KMS-11 (cell line): ENCODE data around the gene NOTCH4.

Experiments used
- H2AFZ ChIP-seq: fragments of 200-600 bp; sonication (generic); 2 replicates; pipeline ENCODE4 v1.6.1; 2016; ENCODE audit warnings: antibody characterized with exemption, mixed run types, low read depth
- H3K27ac ChIP-seq: fragments of 200-600 bp; sonication (generic); 2 replicates; pipeline ENCODE4 v1.6.1; 2016; ENCODE audit warnings: mild to moderate bottlenecking, mixed run types
- H3K27me3 ChIP-seq: fragments of 200-600 bp; sonication (generic); 2 replicates; pipeline ENCODE4 v1.6.1; 2017; ENCODE audit warnings: mild to moderate bottlenecking, low read depth, mixed run types, moderate library complexity; ENCODE audit not compliant: insufficient read depth
- H3K36me3 ChIP-seq: fragments of 200-600 bp; sonication (generic); 2 replicates; pipeline ENCODE4 v1.6.1; 2017; ENCODE audit warnings: mild to moderate bottlenecking, mixed run types; ENCODE audit not compliant: insufficient read depth
- H3K4me1 ChIP-seq: fragments of 200-600 bp; sonication (generic); 2 replicates; pipeline ENCODE4 v1.6.1; 2016; ENCODE audit warnings: mild to moderate bottlenecking, low read depth, mixed run types; ENCODE audit not compliant: poor library complexity, severe bottlenecking
- H3K4me2 ChIP-seq: fragments of 200-600 bp; sonication (generic); 2 replicates; pipeline ENCODE4 v1.7.0; 2016; ENCODE audit warnings: mild to moderate bottlenecking, mixed run types
- H3K4me3 ChIP-seq: fragments of 200-600 bp; sonication (generic); IDR thresholded peaks from 2 replicates; pipeline ENCODE4 v1.6.1; 2017; ENCODE audit warnings: low read depth, low read length, mixed read lengths; ENCODE audit not compliant: insufficient read depth
- H3K79me2 ChIP-seq: fragments of 200-600 bp; sonication (generic); 2 replicates; pipeline ENCODE4 v1.6.1; 2016; ENCODE audit warnings: low read depth, mixed run types; ENCODE audit not compliant: insufficient read depth
- H3K9ac ChIP-seq: fragments of 200-600 bp; sonication (generic); 2 replicates; pipeline ENCODE4 v1.6.1; 2016; ENCODE audit warnings: mild to moderate bottlenecking, mixed run types
- H4K20me1 ChIP-seq: fragments of 200-600 bp; sonication (generic); 2 replicates; pipeline ENCODE4 v1.6.1; 2016; ENCODE audit warnings: mild to moderate bottlenecking, mixed run types; ENCODE audit not compliant: insufficient read depth
- CTCF ChIP-seq: fragments of 200-600 bp; sonication (generic); conservative IDR thresholded peaks from 2 replicates; pipeline ENCODE4 v1.6.1; 2017; ENCODE audit warnings: low read depth, mild to moderate bottlenecking, antibody characterized with exemption, low read length, moderate library complexity, mixed read lengths

The NOTCH4 gene

GRCh38 chr6:32167154-32167760, 56.6 kb downstream of the NOTCH4 start:
- no peak overlapping the region for H3K4me3 ChIP-seq
- H3K9ac ChIP-seq: no peak overlapping the region
- TF ChIP-seq CTCF: no peak
- no peaks in the 10 kb centered on the region for H3K79me2 ChIP-seq
- no peak overlapping the region for H3K4me2 ChIP-seq
- H3K4me1 ChIP-seq: no peaks in the 10 kb centered on the region
- H2AFZ ChIP-seq: no peak overlapping the region
- H3K36me3 ChIP-seq: no peaks in the 10 kb centered on the region
- H3K27ac ChIP-seq: no peak overlapping the region
- no peaks in the 10 kb centered on the region for H3K27me3 ChIP-seq
- no peaks in the 10 kb centered on the region for H4K20me1 ChIP-seq

GRCh38 chr6:32166411-32167061, 57.3 kb downstream of the NOTCH4 start:
- H3K27me3 ChIP-seq: no peaks in the 10 kb centered on the region
- no peak overlapping the region for H3K9ac ChIP-seq
- TF ChIP-seq CTCF: no peak
- no peak overlapping the region for H2AFZ ChIP-seq
- H3K79me2 ChIP-seq: no peaks in the 10 kb centered on the region
- no peak overlapping the region for H3K4me2 ChIP-seq
- H3K27ac ChIP-seq: no peak overlapping the region
- no peaks in the 10 kb centered on the region for H3K36me3 ChIP-seq
- no peaks in the 10 kb centered on the region for H3K4me1 ChIP-seq
- H3K4me3 ChIP-seq: no peak overlapping the region
- H4K20me1 ChIP-seq: no peaks in the 10 kb centered on the region

GRCh38 chr6:32164295-32164694, 59.6 kb downstream of the NOTCH4 start, which contains the start of gene EGFL8:
EGFL8 (plus strand) TSS chr6:32164595; CDS start chr6:32166166, 1,571 bp downstream.
- Histone ChIP-seq H2AFZ (no peak within 1 kb of the TSS), H3K36me3 (no peaks in the 10 kb centered on the region), H3K4me1 (no peaks in the 10 kb centered on the region), H3K9ac (no peak within 1 kb of the TSS), H3K79me2 (no peaks in the 10 kb centered on the region), H3K27ac (no peak within 1 kb of the TSS), H3K4me2 (no peak within 1 kb of the TSS), H3K27me3 (no peaks in the 10 kb centered on the region), H4K20me1 (no peaks in the 10 kb centered on the region), H3K4me3 (no peak within 1 kb of the TSS)
- TF ChIP-seq CTCF: no peak

GRCh38 chr6:32163559-32164258, 60.2 kb downstream of the NOTCH4 start:
- H3K79me2 ChIP-seq: no peaks in the 10 kb centered on the region
- H3K9ac ChIP-seq: no peak overlapping the region
- H4K20me1 ChIP-seq: no peaks in the 10 kb centered on the region
- no peak overlapping the region for H2AFZ ChIP-seq
- H3K36me3 ChIP-seq: no peaks in the 10 kb centered on the region
- H3K27ac ChIP-seq: no peak overlapping the region
- TF ChIP-seq CTCF: no peak
- H3K4me3 ChIP-seq: no peak overlapping the region
- no peak overlapping the region for H3K4me2 ChIP-seq
- no peaks in the 10 kb centered on the region for H3K27me3 ChIP-seq
- no peaks in the 10 kb centered on the region for H3K4me1 ChIP-seq
